ENCODE data around the gene NRROS.

NRROS gene

DNA sequence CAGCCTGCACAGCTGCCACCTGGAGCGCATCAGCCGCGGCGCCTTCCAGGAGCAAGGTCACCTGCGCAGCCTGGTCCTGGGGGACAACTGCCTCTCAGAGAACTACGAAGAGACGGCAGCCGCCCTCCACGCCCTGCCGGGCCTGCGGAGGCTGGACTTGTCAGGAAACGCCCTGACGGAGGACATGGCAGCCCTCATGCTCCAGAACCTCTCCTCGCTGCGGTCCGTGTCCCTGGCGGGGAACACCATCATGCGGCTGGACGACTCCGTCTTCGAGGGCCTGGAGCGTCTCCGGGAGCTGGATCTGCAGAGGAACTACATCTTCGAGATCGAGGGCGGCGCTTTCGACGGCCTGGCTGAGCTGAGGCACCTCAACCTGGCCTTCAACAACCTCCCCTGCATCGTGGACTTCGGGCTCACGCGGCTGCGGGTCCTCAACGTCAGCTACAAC lies 20.4 kb downstream of the NRROS start:
- no peaks in the 10 kb centered on the region for H3K9me3 ChIP-seq (ENCODE audit: insufficient read depth, low read length)
- no peak overlapping the region for H3K9ac ChIP-seq (ENCODE audit: insufficient read length, low read depth)
- no peak for DNase-seq (ENCODE audit: low read depth, low spot score)
- H3K4me3 ChIP-seq (ENCODE audit: insufficient read length, low read depth): no peak overlapping the region
- peaks cover 4% of the 10 kb centered on the region for H3K4me1 ChIP-seq (ENCODE audit: insufficient read depth, insufficient read length)
- TF ChIP-seq SUZ12 (IDR thresholded peaks at IDR 0.05; ENCODE audit: extremely low read depth, insufficient read depth, insufficient read length) (no peak), ZNF274 (IDR thresholded peaks at IDR 0.05; ENCODE audit: low read depth, low read length) (no peak), YY1 (IDR thresholded peaks at IDR 0.05; ENCODE audit: insufficient read depth, insufficient read length) (no peak)
- peaks cover 4% of the 10 kb centered on the region for H3K27me3 ChIP-seq (ENCODE audit: insufficient read depth, insufficient read length)
- H3K36me3 ChIP-seq (ENCODE audit: insufficient read depth, insufficient read length, low read length): no peaks in the 10 kb centered on the region

DNA sequence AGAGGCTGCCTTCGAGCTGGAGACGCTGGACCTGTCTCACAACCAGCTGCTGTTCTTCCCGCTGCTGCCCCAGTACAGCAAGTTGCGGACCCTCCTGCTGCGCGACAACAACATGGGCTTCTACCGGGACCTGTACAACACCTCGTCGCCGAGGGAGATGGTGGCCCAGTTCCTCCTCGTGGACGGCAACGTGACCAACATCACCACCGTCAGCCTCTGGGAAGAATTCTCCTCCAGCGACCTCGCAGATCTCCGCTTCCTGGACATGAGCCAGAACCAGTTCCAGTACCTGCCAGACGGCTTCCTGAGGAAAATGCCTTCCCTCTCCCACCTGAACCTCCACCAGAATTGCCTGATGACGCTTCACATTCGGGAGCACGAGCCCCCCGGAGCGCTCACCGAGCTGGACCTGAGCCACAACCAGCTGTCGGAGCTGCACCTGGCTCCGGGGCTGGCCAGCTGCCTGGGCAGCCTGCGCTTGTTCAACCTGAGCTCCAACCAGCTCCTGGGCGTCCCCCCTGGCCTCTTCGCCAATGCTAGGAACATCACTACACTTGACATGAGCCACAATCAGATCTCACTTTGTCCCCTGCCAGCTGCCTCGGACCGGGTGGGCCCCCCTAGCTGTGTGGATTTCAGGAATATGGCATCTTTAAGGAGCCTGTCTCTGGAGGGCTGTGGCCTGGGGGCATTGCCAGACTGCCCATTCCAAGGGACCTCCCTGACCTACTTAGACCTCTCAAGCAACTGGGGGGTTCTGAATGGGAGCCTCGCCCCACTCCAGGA lies 21.1 kb downstream of the NRROS start:
- Histone ChIP-seq H3K36me3 (ENCODE audit: insufficient read depth, insufficient read length, low read length) (no peaks in the 10 kb centered on the region), H3K9ac (ENCODE audit: insufficient read length, low read depth) (no peak overlapping the region), H3K4me1 (ENCODE audit: insufficient read depth, insufficient read length) (peaks cover 4% of the 10 kb centered on the region), H3K9me3 (ENCODE audit: insufficient read depth, low read length) (no peaks in the 10 kb centered on the region), H3K4me3 (ENCODE audit: insufficient read length, low read depth) (no peak overlapping the region), H3K27me3 (ENCODE audit: insufficient read depth, insufficient read length) (peaks cover 4% of the 10 kb centered on the region)
- TF ChIP-seq YY1 (IDR thresholded peaks at IDR 0.05; ENCODE audit: insufficient read depth, insufficient read length): no peak
- no peak for TF ChIP-seq ZNF274 (IDR thresholded peaks at IDR 0.05; ENCODE audit: low read depth, low read length)
- no peak for TF ChIP-seq SUZ12 (IDR thresholded peaks at IDR 0.05; ENCODE audit: extremely low read depth, insufficient read depth, insufficient read length)
- DNase-seq (ENCODE audit: low read depth, low spot score): no peak

DNA sequence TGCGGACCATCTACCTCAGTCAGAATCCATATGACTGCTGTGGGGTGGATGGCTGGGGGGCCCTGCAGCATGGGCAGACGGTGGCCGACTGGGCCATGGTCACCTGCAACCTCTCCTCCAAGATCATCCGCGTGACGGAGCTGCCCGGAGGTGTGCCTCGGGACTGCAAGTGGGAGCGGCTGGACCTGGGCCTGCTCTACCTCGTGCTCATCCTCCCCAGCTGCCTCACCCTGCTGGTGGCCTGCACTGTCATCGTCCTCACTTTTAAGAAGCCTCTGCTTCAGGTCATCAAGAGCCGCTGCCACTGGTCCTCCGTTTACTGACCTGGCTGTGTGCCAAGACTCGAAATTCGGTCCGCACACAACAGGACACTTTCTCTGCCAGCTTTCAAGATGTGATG lies 21.9 kb downstream of the NRROS start:
- no peak for TF ChIP-seq ZNF274 (IDR thresholded peaks at IDR 0.05; ENCODE audit: low read depth, low read length)
- no peak for TF ChIP-seq SUZ12 (IDR thresholded peaks at IDR 0.05; ENCODE audit: extremely low read depth, insufficient read depth, insufficient read length)
- no peak for TF ChIP-seq YY1 (IDR thresholded peaks at IDR 0.05; ENCODE audit: insufficient read depth, insufficient read length)
- Histone ChIP-seq H3K4me1 (ENCODE audit: insufficient read depth, insufficient read length) (peaks cover 8% of the 10 kb centered on the region), H3K27me3 (ENCODE audit: insufficient read depth, insufficient read length) (peaks cover 4% of the 10 kb centered on the region), H3K9ac (ENCODE audit: insufficient read length, low read depth) (no peak overlapping the region), H3K4me3 (ENCODE audit: insufficient read length, low read depth) (no peak overlapping the region), H3K36me3 (ENCODE audit: insufficient read depth, insufficient read length, low read length) (no peaks in the 10 kb centered on the region), H3K9me3 (ENCODE audit: insufficient read depth, low read length) (no peaks in the 10 kb centered on the region)
- DNase-seq (ENCODE audit: low read depth, low spot score): no peak

DNA sequence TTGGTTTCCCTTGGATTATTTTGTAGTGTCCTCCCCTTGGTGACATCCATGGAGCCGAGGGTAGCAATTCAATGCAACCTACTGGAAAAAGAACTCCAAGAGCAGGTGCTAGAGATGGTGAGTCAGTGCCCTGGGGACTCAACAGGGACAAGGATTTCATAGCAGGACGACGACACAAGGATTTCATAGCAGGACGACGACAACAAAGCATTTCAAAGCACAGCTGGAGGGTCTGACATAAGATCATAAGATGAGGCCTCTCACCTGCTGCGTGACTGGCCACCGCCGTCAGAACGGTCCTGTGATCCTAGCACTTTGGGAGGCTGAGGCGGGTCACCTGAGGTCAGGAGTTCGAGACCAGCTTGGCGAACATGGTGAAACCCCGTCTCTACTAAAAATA lies 22.5 kb downstream of the NRROS start:
- TF ChIP-seq YY1 (IDR thresholded peaks at IDR 0.05; ENCODE audit: insufficient read depth, insufficient read length) (no peak), ZNF274 (IDR thresholded peaks at IDR 0.05; ENCODE audit: low read depth, low read length) (no peak), SUZ12 (IDR thresholded peaks at IDR 0.05; ENCODE audit: extremely low read depth, insufficient read depth, insufficient read length) (no peak)
- no peak for DNase-seq (ENCODE audit: low read depth, low spot score)
- H3K27me3 ChIP-seq (ENCODE audit: insufficient read depth, insufficient read length): peaks cover 4% of the 10 kb centered on the region
- no peak overlapping the region for H3K9ac ChIP-seq (ENCODE audit: insufficient read length, low read depth)
- no peaks in the 10 kb centered on the region for H3K9me3 ChIP-seq (ENCODE audit: insufficient read depth, low read length)
- no peaks in the 10 kb centered on the region for H3K36me3 ChIP-seq (ENCODE audit: insufficient read depth, insufficient read length, low read length)
- H3K4me1 ChIP-seq (ENCODE audit: insufficient read depth, insufficient read length): peaks cover 8% of the 10 kb centered on the region
- no peak overlapping the region for H3K4me3 ChIP-seq (ENCODE audit: insufficient read length, low read depth)

DNA sequence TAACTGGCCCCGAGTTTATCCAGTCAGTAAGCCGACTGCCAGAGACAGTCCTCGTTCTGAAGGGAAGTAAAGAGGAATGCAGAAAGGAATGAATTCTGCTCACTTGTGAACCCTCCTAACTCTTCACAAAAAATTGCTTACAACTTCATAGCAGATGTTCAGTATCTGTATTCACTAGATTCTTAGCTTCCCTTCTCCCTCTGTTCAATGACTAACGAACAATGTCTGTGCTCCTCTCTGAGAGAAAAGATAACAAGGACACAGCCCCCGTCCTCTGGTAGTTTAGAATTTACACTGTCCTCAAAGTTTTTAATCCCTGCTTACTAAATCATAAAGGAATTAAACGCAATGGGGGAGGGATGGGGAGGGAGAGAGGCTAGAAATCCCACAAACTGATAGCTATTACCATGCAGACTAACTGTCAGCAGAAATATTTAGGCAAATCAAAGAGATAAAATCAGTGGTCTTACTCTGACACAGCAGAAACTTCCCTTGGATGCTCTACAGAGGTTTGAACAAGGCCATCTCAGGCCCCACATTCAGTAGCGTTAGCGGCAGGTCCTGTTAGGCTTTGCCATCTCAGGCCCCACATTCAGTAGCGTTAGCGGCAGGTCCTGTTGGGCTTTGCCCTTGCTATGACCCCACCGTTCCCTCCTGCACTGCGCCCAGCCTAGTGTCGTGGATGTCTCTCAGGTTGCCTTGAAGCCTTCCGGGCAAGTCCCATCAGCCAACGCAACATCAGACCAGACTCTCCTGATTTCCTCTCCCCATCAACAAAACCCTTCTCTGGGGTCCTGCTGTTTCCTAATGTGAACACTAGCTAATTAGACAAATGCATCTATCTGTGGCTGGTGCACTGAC lies 23.4 kb downstream of the NRROS start:
- H3K9me3 ChIP-seq (ENCODE audit: insufficient read depth, low read length): no peaks in the 10 kb centered on the region
- H3K9ac ChIP-seq (ENCODE audit: insufficient read length, low read depth): no peak overlapping the region
- peaks cover 8% of the 10 kb centered on the region for H3K27me3 ChIP-seq (ENCODE audit: insufficient read depth, insufficient read length)
- H3K4me3 ChIP-seq (ENCODE audit: insufficient read length, low read depth): no peak overlapping the region
- peaks cover 11% of the 10 kb centered on the region for H3K4me1 ChIP-seq (ENCODE audit: insufficient read depth, insufficient read length)
- no peak for TF ChIP-seq SUZ12 (IDR thresholded peaks at IDR 0.05; ENCODE audit: extremely low read depth, insufficient read depth, insufficient read length)
- TF ChIP-seq YY1 (IDR thresholded peaks at IDR 0.05; ENCODE audit: insufficient read depth, insufficient read length): no peak
- TF ChIP-seq ZNF274 (IDR thresholded peaks at IDR 0.05; ENCODE audit: low read depth, low read length): no peak
- H3K36me3 ChIP-seq (ENCODE audit: insufficient read depth, insufficient read length, low read length): no peaks in the 10 kb centered on the region
- DNase-seq (ENCODE audit: low read depth, low spot score): no peak

DNA sequence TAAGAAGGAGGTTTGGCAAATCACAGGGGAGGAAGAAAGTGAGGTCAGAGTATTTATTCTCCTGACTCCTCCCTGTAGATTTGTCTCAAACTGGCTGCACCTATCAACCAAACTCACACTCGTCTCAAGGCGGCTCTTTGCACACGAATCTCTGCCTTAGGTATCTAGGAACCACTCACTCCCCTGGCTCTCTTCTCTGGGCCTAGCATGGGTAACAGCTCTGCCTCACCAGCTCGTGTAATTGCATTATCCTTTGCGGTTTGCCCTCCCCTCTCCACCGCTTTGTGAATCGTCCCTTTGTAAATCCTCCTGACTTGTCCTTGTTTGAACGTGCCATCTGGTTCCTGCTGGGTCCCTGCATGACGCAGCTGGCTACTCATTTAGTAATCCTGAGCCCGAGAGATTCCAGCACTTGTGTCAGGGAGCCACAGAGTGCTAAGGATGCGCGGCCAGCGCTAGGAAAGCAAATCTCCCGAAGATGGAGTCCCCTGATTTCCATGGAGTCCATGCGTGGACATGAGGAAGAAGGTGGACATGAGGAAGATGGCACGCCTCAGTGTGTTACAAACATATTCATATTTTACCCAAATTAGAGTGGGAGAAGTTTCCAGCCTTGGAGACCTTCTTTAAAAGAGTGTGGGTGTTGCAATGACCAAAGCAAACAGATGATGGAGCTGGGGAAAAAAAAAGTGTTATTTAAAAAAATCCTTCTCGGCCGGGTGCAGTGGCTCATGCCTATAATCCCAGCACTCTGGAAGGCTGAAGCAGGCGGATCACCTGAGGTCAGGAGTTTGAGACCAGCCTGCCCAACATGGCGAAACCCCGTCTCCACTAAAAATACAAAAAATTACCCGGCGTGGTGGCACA lies 26.7 kb downstream of the NRROS start:
- H3K9ac ChIP-seq (ENCODE audit: insufficient read length, low read depth): no peak overlapping the region
- H3K4me3 ChIP-seq (ENCODE audit: insufficient read length, low read depth): no peak overlapping the region
- peak; percentile 83 for DNase-seq (ENCODE audit: low read depth, low spot score)
- H3K9me3 ChIP-seq (ENCODE audit: insufficient read depth, low read length): no peaks in the 10 kb centered on the region
- H3K27me3 ChIP-seq (ENCODE audit: insufficient read depth, insufficient read length): peaks cover 6% of the 10 kb centered on the region
- no peaks in the 10 kb centered on the region for H3K36me3 ChIP-seq (ENCODE audit: insufficient read depth, insufficient read length, low read length)
- TF ChIP-seq SUZ12 (IDR thresholded peaks at IDR 0.05; ENCODE audit: extremely low read depth, insufficient read depth, insufficient read length) (no peak), YY1 (IDR thresholded peaks at IDR 0.05; ENCODE audit: insufficient read depth, insufficient read length) (no peak), ZNF274 (IDR thresholded peaks at IDR 0.05; ENCODE audit: low read depth, low read length) (no peak)
- peaks cover 13% of the 10 kb centered on the region for H3K4me1 ChIP-seq (ENCODE audit: insufficient read depth, insufficient read length)

Data from NT2/D1 (cell line).